GM18951 (cell line): ENCODE measurements around the gene NDST1.

Experiments used
- POLR2A ChIP-seq: IDR thresholded peaks from 4 replicates; pipeline ENCODE4 v1.6.1; 2011; ENCODE audit warnings: mild to moderate bottlenecking; ENCODE audit not compliant: insufficient read length, insufficient read depth; ENCODE audit errors: extremely low read depth
- in situ Hi-C: fragments of 300-500 bp; cut with MboI; formaldehyde crosslinking; loops from one replicate; pipeline ENCODE4 v1.12.0; 2022; ENCODE audit warnings: low sequenced_read_pairs, mixed read lengths, inconsistent platforms; ENCODE audit not compliant: unreplicated experiment

Gene NDST1

DNA sequence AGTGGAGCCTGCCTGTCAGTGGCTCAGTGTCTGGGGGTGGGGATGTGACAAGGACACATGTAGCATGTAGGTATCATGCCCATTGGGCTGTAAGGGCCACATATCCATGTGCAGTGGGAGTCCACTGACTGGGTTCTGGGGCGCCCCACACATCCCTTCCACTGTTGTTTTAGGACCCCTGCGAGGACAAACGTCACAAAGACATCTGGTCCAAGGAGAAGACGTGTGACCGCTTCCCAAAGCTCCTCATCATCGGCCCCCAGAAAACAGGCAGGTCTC, 33.4 kb downstream of the NDST1 start:
- in situ Hi-C loops, result loop anchor here (10.0 kb wide), 1 partner anchor 87 kb away; no protein-coding TSS in a partner anchor
- TF ChIP-seq POLR2A, result no peak

DNA sequence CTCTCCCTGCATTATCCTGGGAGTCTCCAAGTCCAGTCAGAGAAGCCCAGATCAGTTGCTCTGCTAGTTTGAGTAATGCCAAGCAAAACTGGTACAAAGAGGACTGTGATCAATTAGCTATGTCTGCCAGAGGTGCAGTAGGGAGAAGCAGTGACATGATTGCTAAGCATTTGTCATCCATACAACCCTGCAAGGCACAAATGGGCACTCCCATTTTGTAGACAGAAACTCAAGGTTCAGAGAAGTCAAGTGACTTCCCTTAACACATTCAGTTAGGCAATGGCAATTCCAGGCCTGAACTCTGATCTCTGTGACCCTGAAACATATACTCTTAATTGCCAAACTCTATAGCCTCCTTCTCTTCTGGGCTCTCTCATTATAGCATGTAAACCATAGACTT, 34.0 kb downstream of the NDST1 start:
- TF ChIP-seq POLR2A, result no peak
- in situ Hi-C loops, result loop anchor here (10.0 kb wide), 1 partner anchor 87 kb away; no protein-coding TSS in a partner anchor

DNA sequence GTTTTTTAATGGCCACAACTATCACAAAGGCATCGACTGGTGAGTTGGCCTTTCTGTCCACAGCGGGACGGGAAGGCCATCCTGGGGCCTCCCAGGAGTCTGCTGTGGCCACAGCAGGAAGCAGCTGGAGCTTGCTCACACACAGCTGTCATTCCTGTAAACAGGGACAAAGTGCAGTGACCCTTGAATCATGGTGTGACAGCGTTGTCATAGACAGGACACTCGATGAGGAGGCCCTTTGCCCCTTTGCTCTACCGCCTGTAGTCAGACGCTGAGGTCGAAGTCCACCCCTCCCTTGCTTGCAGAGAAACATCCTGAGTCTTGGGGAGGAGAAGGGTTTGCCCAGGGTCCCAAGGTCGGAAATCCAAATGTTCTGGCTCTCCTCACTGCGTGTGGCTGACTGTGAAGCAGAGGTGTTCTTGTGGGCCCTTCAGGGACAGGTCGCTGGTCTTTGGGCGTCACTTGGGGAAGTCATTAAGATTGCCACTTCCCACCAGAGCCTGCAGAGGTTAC, 35.1 kb downstream of the NDST1 start:
- TF ChIP-seq POLR2A, result no peak
- in situ Hi-C loops, result loop anchor here (10.0 kb wide), 1 partner anchor 88 kb away; no protein-coding TSS in a partner anchor

DNA sequence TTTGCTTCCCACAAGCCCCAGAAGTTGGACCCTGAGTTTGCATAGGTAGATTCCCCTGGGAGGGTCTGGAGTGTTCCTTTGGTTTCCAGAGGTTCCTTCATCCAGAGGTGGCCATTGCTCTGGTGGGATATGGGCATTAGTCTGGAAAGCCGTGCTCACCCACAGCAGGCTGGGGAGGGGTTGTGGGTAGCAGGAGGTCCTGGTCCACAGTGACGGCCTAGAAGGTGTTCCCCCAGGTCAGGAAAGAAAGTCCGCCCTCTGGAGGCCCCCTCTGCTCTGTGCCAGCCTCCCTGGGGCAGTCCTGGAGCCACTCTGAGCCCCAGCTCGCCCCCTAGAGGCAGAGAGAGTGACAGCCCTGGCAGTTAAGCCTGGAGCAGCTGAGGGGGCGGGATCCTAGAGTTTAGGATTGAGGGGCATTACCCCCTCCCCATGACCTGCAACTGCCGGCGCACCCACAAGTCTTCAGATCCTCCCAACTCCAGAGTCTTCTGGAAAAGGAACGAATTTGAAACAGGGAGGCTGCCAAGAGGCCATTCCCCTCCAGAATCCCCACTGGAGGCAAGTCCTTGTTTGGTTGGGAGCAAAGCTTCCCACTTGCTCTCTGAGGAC, 36.8 kb downstream of the NDST1 start:
- TF ChIP-seq POLR2A, result no peak
- in situ Hi-C loops, result loop anchor here (10.0 kb wide), 1 partner anchor 90 kb away; no protein-coding TSS in a partner anchor

DNA sequence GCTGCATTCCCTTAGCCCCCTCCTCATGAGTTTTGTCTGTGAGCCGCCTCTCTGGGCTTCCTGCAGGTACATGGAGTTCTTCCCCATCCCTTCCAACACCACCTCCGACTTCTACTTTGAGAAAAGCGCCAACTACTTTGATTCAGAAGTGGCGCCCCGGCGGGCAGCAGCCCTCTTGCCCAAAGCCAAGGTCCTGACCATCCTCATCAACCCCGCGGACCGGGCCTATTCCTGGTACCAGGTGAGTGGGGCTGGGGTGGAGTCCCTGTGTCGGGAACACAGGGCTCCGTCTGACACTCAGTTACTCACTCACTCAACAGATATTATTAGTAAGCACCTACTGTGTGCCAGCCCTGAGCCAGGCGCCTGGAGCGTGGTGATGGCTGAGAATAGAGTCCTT, 37.3 kb downstream of the NDST1 start:
- in situ Hi-C loops, result loop anchor here (10.0 kb wide), 1 partner anchor 90 kb away; no protein-coding TSS in a partner anchor
- TF ChIP-seq POLR2A, result no peak

DNA sequence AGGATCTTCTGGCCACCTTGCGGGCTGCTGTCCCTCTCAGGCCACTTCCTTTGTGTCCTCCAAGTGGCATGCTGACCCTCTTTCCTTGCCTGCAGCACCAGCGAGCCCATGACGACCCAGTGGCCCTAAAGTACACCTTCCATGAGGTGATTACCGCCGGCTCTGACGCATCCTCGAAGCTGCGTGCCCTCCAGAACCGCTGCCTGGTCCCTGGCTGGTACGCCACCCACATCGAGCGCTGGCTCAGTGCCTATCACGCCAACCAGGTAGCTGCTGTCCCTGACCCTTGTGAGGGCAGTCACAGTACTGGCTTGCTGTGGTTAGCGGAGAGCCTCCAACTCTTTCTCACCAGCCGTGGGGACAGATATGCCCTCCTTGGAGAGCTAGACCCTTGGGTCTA, 40.2 kb downstream of the NDST1 start:
- TF ChIP-seq POLR2A, result no peak
- in situ Hi-C loops, result loop anchor here (10.0 kb wide), 1 partner anchor 93 kb away; no protein-coding TSS in a partner anchor

DNA sequence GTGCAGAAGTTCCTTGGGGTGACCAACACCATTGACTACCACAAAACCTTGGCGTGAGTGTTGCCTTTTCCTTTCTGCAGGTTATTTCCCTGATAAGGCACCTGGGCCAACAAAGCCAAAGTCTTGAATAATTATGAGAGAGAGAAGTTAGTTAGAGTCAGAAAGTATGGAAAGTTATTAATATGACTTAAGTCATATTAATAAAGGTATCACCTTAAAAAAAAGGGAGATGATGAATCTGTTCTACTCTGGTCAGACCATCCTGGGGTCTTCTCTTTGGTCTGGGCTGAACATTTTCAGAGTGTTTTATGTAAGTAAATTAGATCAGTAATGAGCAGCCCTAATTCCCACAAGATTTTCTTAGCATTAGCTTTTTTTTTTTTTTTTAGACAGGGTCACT, 41.8 kb downstream of the NDST1 start:
- in situ Hi-C loops, result loop anchor here (10.0 kb wide), 1 partner anchor 95 kb away; no protein-coding TSS in a partner anchor
- no peak for TF ChIP-seq POLR2A

DNA sequence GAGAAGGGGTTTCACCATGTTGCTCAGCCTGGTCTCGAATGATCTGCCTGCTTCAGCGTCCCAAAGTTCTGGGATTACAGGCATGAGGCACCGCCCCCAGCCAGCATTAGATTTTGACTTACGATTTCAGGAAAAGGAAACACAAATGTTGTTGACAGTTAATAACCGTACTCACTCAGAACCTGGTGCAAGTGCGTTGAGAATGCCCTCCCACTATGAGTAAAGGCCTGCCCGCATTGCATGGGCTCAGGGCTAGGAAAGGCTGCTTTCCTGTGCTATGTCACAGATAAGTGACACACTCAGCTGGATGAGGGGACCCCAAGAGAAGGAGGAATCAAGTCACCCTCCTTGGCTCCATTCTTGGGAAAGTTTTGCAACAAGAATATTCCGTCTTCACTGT, 42.4 kb downstream of the NDST1 start:
- in situ Hi-C loops, result no loop called here
- TF ChIP-seq POLR2A, result no peak

DNA sequence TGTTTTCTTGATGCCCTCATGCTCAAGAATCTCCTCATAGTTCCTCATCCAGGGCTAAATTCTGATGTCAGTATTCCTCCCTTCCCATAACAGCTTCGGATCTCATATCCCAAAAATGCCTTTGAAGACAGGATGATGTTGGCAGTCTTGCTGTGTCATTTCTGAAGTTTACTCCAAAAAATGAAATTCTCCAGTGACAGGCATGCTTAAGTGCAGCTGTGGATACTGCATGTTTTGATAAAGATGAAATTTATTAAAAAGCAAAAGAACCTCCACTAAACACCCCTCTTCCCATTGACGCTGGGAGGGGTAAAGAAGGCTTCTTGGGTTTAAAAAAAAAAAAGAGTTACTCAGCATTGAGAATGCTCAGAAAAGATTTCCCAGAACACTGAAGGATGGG, 43.1 kb downstream of the NDST1 start:
- TF ChIP-seq POLR2A, result no peak
- in situ Hi-C loops, result no loop called here

DNA sequence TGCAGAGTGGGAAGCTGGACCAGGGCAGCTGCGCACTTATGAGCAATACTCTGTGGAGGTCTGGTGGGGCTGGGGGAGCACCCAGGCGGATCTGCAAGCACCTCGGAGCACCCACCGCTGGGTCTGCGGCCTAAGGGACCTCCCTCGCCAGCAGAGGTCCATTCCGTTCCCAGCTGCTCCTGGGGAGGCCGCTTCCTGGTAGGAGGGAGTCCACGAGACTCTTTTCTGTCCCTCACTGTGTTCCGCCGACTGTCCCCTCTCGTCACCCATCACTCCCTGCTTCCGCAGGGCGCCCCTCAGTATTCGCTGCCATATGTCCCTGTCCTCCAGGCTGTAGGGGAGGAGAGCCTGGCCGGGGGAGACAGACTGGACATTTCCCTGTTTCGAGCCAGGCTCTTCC, 45.5 kb downstream of the NDST1 start:
- in situ Hi-C loops, result no loop called here
- no peak for TF ChIP-seq POLR2A

DNA sequence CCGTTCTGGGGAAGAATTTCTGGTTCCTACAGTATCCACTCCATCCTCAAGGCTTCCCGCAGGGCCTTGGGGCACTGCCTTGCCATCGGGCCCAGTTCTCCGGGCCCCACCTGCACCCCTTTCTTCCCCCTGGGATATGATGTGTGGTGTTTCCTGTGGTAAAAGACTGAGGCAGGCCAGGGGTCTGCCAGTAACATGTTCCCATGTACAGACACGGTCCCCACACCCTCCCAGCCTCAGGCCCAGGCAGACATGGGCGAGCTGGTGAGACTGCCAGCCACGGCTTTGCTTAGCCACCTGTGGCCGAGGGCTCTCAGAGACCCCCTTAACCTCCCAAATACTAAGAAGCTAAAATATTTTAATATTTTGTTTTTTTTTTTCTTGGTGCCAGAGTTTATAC, 46.0 kb downstream of the NDST1 start:
- in situ Hi-C loops, result no loop called here
- TF ChIP-seq POLR2A, result no peak

DNA sequence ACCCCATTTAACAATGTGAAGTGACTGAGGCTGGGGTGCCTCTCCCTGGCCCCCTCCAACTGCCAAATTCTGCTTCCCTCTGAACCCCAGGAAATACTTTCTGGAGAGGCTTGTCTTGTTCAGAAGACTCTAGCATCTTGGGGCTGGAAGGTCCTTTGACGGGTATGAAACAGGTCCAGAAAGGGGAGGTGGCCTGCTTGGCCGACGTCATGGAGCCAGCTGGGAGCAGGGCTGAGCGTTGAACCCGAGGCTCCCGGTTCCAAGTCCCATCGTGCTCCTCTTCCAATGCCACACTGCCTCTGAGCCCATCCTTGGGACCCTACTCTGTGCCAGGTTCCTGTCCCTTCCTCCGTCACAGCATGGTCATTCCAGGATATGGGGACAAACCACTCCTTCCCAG, 46.9 kb downstream of the NDST1 start:
- no peak for TF ChIP-seq POLR2A
- in situ Hi-C loops, result no loop called here

DNA sequence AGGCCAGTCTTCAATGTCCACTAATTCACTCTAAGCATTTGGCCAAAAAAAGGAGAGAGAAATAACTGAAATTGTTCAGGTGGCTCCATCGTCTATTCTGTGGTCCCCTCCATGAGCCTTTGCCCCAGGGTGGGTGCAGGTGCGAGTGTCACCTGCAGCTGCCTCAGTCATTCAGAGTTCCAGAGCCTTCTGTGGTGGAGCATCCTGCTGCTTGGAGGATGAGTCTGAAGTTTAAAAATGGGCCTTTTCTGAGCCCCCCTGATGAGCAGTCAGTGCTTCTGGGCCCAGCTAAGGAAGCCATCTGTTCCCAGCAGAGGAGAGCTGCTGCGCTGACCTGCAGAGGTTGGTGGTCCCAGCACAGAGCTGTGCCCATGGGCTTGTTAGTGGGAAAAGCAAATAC, 48.2 kb downstream of the NDST1 start:
- no peak for TF ChIP-seq POLR2A
- in situ Hi-C loops, result no loop called here

DNA sequence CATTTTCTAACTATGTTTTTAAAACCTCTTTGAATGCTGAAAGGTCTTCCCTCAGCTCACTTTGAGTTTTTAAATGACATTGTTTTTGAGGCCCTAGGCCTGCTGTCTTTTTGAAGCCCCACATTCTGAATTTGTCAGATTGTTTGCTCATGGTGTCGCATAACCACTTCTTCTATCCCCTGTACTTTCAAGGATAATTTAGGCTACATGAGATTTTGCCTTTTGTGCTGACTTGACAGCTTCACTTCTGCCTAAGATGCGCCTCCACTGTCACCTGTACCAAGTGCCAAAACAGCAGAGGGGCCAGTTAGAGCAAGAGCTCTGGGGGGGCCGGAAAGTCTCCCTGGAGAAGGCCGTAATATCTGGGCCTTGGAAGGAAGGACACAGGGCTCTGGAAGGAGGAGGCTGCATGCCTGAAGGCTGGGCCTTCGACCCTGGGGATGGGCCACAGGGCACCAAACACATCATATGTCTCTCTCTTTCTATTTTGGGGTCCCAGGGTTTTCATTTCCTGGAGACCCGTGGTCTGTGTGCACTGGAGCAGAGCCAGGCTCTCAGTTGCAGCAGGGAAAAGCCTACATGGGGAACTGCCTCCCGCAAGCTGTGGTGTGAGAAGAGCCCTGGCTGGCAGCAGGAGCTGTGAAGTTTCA, 49.1 kb downstream of the NDST1 start:
- TF ChIP-seq POLR2A, result no peak
- in situ Hi-C loops, result no loop called here
